ENCODE data around the gene TMBIM6. TPM values are rescaled to one million over a fixed set of nuclear protein-coding genes. Genes with fewer than 3 reads are reported as not detected.
A peak's percentile ranks its signal among the peaks of the same experiment; 100 is the strongest.
"Not testable (repeated sequence)": the region's sequence is repeated elsewhere in the genome, so short reads cannot be mapped to it uniquely, and the experiment has no call there.

The TMBIM6 gene
- polyA plus RNA-seq, 1 of the 3 experiments (the other 2 are of a cell fraction), result 290 TPM

DNA sequence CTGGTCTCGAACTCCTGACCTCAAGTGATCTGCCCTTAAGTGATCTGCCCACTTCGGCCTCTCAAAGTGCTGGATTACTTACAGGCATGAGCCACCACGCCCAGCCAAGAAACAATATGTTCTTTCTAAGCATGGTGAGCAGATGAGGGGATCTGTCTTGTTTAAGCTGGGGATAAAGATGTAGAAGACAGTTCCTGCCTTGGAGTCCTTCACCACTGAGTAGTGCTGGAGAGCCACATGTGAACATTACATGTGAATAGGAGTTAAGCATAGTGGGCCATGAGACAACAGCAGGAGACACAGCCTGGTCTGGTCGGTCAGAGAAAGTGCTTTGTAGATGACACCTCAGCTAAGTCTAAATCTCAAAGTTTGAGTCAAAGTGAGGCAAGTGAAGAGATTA is 26.0 kb downstream of the TMBIM6 start:
- CTCF ChIA-PET, result interaction anchor here (0.9 to 3.7 kb wide), 6 partner anchors 10 to 130 kb away, joined by 3 to 15 read pairs (median 6); partner anchors contain the start of gene TMBIM6
- H3F3A ChIP-seq (replicated peaks; ENCODE audit: insufficient read depth), result peaks cover 27% of the 10 kb centered on the region
- TF ChIP-seq, protein P1, sequence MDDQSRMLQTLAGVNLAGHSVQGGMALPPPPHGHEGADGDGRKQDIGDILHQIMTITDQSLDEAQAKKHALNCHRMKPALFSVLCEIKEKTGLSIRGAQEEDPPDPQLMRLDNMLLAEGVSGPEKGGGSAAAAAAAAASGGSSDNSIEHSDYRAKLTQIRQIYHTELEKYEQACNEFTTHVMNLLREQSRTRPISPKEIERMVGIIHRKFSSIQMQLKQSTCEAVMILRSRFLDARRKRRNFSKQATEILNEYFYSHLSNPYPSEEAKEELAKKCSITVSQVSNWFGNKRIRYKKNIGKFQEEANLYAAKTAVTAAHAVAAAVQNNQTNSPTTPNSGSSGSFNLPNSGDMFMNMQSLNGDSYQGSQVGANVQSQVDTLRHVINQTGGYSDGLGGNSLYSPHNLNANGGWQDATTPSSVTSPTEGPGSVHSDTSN (IDR thresholded peaks at IDR 0.05), result no peak
- TF ChIP-seq, protein P2, sequence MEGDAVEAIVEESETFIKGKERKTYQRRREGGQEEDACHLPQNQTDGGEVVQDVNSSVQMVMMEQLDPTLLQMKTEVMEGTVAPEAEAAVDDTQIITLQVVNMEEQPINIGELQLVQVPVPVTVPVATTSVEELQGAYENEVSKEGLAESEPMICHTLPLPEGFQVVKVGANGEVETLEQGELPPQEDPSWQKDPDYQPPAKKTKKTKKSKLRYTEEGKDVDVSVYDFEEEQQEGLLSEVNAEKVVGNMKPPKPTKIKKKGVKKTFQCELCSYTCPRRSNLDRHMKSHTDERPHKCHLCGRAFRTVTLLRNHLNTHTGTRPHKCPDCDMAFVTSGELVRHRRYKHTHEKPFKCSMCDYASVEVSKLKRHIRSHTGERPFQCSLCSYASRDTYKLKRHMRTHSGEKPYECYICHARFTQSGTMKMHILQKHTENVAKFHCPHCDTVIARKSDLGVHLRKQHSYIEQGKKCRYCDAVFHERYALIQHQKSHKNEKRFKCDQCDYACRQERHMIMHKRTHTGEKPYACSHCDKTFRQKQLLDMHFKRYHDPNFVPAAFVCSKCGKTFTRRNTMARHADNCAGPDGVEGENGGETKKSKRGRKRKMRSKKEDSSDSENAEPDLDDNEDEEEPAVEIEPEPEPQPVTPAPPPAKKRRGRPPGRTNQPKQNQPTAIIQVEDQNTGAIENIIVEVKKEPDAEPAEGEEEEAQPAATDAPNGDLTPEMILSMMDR (IDR thresholded peaks at IDR 0.05), result no peak
- TF ChIP-seq SMC3 (IDR thresholded peaks at IDR 0.05; ENCODE audit: low read depth, low read length) (no peak), TCF12 (IDR thresholded peaks at IDR 0.05) (no peak)
- TF ChIP-seq, protein P3, sequence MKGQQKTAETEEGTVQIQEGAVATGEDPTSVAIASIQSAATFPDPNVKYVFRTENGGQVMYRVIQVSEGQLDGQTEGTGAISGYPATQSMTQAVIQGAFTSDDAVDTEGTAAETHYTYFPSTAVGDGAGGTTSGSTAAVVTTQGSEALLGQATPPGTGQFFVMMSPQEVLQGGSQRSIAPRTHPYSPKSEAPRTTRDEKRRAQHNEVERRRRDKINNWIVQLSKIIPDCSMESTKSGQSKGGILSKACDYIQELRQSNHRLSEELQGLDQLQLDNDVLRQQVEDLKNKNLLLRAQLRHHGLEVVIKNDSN (IDR thresholded peaks at IDR 0.05; ENCODE audit: borderline replicate concordance, low read depth), result no peak
- H3K4me1 ChIP-seq (ENCODE audit: control insufficient read depth in 1 of 2, insufficient read depth in 2 of 2, low read depth in 1 of 2, low read length in 1 of 2), result no peaks in the 10 kb centered on the region
- H3K9me3 ChIP-seq, result no peaks in the 10 kb centered on the region
- no peak overlapping the region for H3K4me2 ChIP-seq
- no peak overlapping the region for H3K9ac ChIP-seq
- POLR2A ChIA-PET, result no interaction called here
- DNase-seq, result no peak
- WGBS (ENCODE audit: low lambda C conversion rate), result 79% methylated on average over 4 of the region's 4 CpGs
- H4K20me1 ChIP-seq (ENCODE audit: insufficient read depth), result peaks cover 7% of the 10 kb centered on the region; the same call in 1 of the 2 replicates
- peaks cover 25 to 27% of the 10 kb centered on the region in 2 experiments for H3K36me3 ChIP-seq (replicated peaks in 1 of 2; ENCODE audit: control insufficient read depth in 1 of 2, insufficient read depth in 2 of 2, low read length in 1 of 2)
- no peak overlapping the region for H3K27ac ChIP-seq (ENCODE audit: low read depth in 2 of 2, low read length in 1 of 2)
- no peak overlapping the region for H2AFZ ChIP-seq (ENCODE audit: low read depth)
- H3K9me2 ChIP-seq, result no peaks in the 10 kb centered on the region
- no peak overlapping the region for H3K4me3 ChIP-seq (ENCODE audit: low read depth in 2 of 2, low read length in 1 of 2)
- H3K79me2 ChIP-seq (ENCODE audit: insufficient read depth), result 0 out of 2 replicates have a peak, but pooled peaks cover 4% of the 10 kb centered on the region
- H3K27me3 ChIP-seq (ENCODE audit: insufficient read depth), result no peaks in the 10 kb centered on the region

DNA sequence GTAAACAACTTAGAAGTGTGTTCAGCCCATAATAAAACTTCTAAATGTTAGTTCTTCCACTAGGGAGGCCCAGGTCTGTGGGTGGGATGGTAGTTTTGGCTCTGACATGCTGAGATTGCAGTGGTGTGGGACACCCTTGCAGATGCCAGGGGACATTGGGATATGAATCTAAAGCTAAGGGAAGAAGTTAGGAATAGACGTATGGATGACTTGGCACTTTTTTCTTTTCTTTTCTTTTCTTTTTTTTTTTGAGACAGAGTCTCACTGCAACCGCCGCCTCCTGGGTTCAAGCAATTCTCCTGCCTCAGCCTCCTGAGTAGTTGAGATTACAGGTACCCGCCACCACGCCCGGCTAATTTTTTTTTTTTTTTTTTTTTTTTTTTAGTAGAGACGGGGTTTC is 31.7 kb downstream of the TMBIM6 start:
- not testable (repeated sequence) for H4K20me1 ChIP-seq (ENCODE audit: insufficient read depth); H3K4me1 ChIP-seq (ENCODE audit: control insufficient read depth in 1 of 2, insufficient read depth in 2 of 2, low read depth in 1 of 2, low read length in 1 of 2); H3K27me3 ChIP-seq (ENCODE audit: insufficient read depth); H3K27ac ChIP-seq (ENCODE audit: low read depth in 2 of 2, low read length in 1 of 2); DNase-seq; H2AFZ ChIP-seq (ENCODE audit: low read depth); H3K36me3 ChIP-seq (replicated peaks in 1 of 2; ENCODE audit: control insufficient read depth in 1 of 2, insufficient read depth in 2 of 2, low read length in 1 of 2); H3K9me2 ChIP-seq; H3K79me2 ChIP-seq (ENCODE audit: insufficient read depth); H3K4me3 ChIP-seq (ENCODE audit: low read depth in 2 of 2, low read length in 1 of 2); H3K9ac ChIP-seq; H3K4me2 ChIP-seq; H3K9me3 ChIP-seq
- H3F3A ChIP-seq (replicated peaks; ENCODE audit: insufficient read depth), result peaks cover 15% of the 10 kb centered on the region
- POLR2A ChIA-PET, result interaction anchor here (0.7 kb wide), 1 partner anchor 66 kb away, joined by 3 read pairs; no protein-coding TSS in a partner anchor
- CTCF ChIA-PET, result interaction anchor here (1.6 to 2.3 kb wide), 2 partner anchors 11 to 66 kb away, joined by 6 to 14 read pairs; no protein-coding TSS in a partner anchor
- 97% methylated on average over 7 of the region's 7 CpGs for WGBS (ENCODE audit: low lambda C conversion rate)

DNA sequence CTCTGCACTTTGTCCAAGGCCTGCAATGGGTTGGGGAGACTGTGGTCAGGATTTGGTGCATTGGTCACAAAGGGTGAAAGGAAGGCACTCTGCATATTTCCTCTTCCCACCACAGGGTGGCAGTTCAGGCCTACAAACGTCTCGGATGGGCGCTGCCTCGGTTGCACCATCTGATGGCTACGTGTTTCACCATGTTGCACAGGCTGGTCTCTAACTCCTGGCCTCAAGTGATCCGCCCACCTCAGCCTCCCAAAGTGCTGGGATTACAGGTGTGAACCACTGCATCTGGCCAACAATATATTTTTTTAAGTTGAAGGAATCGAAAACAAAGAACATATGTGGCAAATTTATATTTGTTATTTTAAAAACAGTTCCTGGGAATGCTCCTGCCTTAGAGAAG is 35.1 kb downstream of the TMBIM6 start:
- H3K27me3 ChIP-seq (ENCODE audit: insufficient read depth), result no peaks in the 10 kb centered on the region
- H3F3A ChIP-seq (replicated peaks; ENCODE audit: insufficient read depth), result peaks cover 7% of the 10 kb centered on the region
- no peaks in the 10 kb centered on the region for H3K9me3 ChIP-seq
- CTCF ChIA-PET, result interaction anchor here (1.3 to 5.7 kb wide), 3 partner anchors 59 to 191 kb away, joined by 4 to 59 read pairs (median 17); no protein-coding TSS in a partner anchor
- H3K36me3 ChIP-seq (replicated peaks in 1 of 2; ENCODE audit: control insufficient read depth in 1 of 2, insufficient read depth in 2 of 2, low read length in 1 of 2), result no peaks in the 10 kb centered on the region
- no peaks in the 10 kb centered on the region for H3K79me2 ChIP-seq (ENCODE audit: insufficient read depth)
- H3K4me3 ChIP-seq (ENCODE audit: low read depth in 2 of 2, low read length in 1 of 2), result peak overlapping the region in 1 of 2 experiments; percentile 9; a peak in 1 of 4 replicates
- H3K9me2 ChIP-seq, result no peaks in the 10 kb centered on the region
- DNase-seq, result peak; percentile 79
- H3K4me2 ChIP-seq, result no peak overlapping the region
- POLR2A ChIA-PET, result no interaction called here
- no peak overlapping the region for H3K27ac ChIP-seq (ENCODE audit: low read depth in 2 of 2, low read length in 1 of 2)
- 0 out of 2 replicates have a peak overlapping the region, but pooled peaks have one; percentile 21 for H2AFZ ChIP-seq (ENCODE audit: low read depth)
- WGBS (ENCODE audit: low lambda C conversion rate), result 15% methylated on average over 6 of the region's 7 CpGs
- H3K9ac ChIP-seq, result no peak overlapping the region
- H4K20me1 ChIP-seq (ENCODE audit: insufficient read depth), result no peaks in the 10 kb centered on the region
- H3K4me1 ChIP-seq (ENCODE audit: control insufficient read depth in 1 of 2, insufficient read depth in 2 of 2, low read depth in 1 of 2, low read length in 1 of 2), result no peaks in the 10 kb centered on the region
- TF ChIP-seq TAF1 (IDR thresholded peaks at IDR 0.05; ENCODE audit: borderline replicate concordance, low read depth, low read length) (no peak), SMC3 (IDR thresholded peaks at IDR 0.05; ENCODE audit: low read depth, low read length) (peak; percentile 86), RAD21 (IDR thresholded peaks at IDR 0.05; ENCODE audit: low read length) (peak; percentile 91)
- TF ChIP-seq, protein P2 (IDR thresholded peaks at IDR 0.05), result peak; percentile 84

Measured in SK-N-SH (cell line).